PC-9 (cell line): ENCODE measurements around the gene RNF141. TPM values are rescaled to one million over a fixed set of nuclear protein-coding genes. Genes with fewer than 3 reads are reported as not detected.

Experiments used
- BruUV-seq: library from RNA; stranded (reverse); fragments of 400-500 nt; replicated peaks from 2 replicates; lab custom pipeline; 2021; lab: Mats Ljungman, UMichigan
- CTCF ChIA-PET: fragments of 300-600 bp; sonication (Branson Sonifier 250); formaldehyde crosslinking; loops from one replicate; lab custom pipeline; 2022; ENCODE audit warnings: antibody characterized with exemption; lab: Charles Lee
- POLR2A ChIA-PET: fragments of 300-600 bp; sonication (Branson Sonifier 250); formaldehyde crosslinking; loops from one replicate; lab custom pipeline; 2022; ENCODE audit warnings: antibody characterized with exemption; ENCODE audit not compliant: unreplicated experiment; lab: Charles Lee
- DNase-seq, 2 experiments: peaks; one replicate each; pipeline versions ENCODE4 v3.0.0 to v3.0.0-alpha.2; 2015 to 2022; ENCODE audit warnings: mixed read lengths in 1 of 2
- H2AFZ ChIP-seq: fragments of 200-600 bp; sonication (generic); 2 replicates; pipeline ENCODE4 v1.8.1; 2017; ENCODE audit warnings: antibody characterized with exemption
- H3F3A ChIP-seq: fragments of 200-600 bp; sonication (generic); 2 replicates; pipeline ENCODE4 v1.8.1; 2017; ENCODE audit warnings: antibody characterized with exemption, mild to moderate bottlenecking, low read depth; ENCODE audit not compliant: insufficient read depth
- H3K27ac ChIP-seq: fragments of 200-600 bp; sonication (generic); 2 replicates; pipeline ENCODE4 v1.6.1; 2016; ENCODE audit warnings: mixed run types
- H3K27me3 ChIP-seq: fragments of 200-600 bp; sonication (generic); 2 replicates; pipeline ENCODE4 v1.6.1; 2016; ENCODE audit warnings: low read depth, mixed run types; ENCODE audit not compliant: insufficient read depth
- H3K36me3 ChIP-seq: fragments of 200-600 bp; sonication (generic); 2 replicates; pipeline ENCODE4 v1.6.1; 2016; ENCODE audit warnings: low read depth, mixed run types
- H3K4me1 ChIP-seq: fragments of 200-600 bp; sonication (generic); replicated peaks from 2 replicates; pipeline ENCODE4 v1.6.1; 2016; ENCODE audit warnings: mixed run types; ENCODE audit not compliant: insufficient read depth
- H3K4me2 ChIP-seq: fragments of 200-600 bp; sonication (generic); 2 replicates; pipeline ENCODE4 v1.6.1; 2017; ENCODE audit warnings: mixed run types
- H3K4me3 ChIP-seq: fragments of 200-600 bp; sonication (generic); 2 replicates; pipeline ENCODE4 v1.6.1; 2016; ENCODE audit warnings: mixed run types
- H3K79me2 ChIP-seq: fragments of 200-600 bp; sonication (generic); 2 replicates; pipeline ENCODE4 v1.6.1; 2017; ENCODE audit warnings: low read depth, mixed run types
- H3K9me2 ChIP-seq: fragments of 200-600 bp; sonication (generic); 2 replicates; pipeline ENCODE4 v1.8.1; 2017; ENCODE audit warnings: mild to moderate bottlenecking; ENCODE audit not compliant: insufficient read depth
- H3K9me3 ChIP-seq: fragments of 200-600 bp; sonication (generic); 2 replicates; pipeline ENCODE4 v1.8.1; 2016; ENCODE audit warnings: low read depth; ENCODE audit not compliant: insufficient read depth
- H4K20me1 ChIP-seq: fragments of 200-600 bp; sonication (generic); 2 replicates; pipeline ENCODE4 v1.8.1; 2017; ENCODE audit not compliant: insufficient read depth
- EZH2 ChIP-seq: fragments of 200-600 bp; sonication (generic); IDR thresholded peaks from 2 replicates; pipeline ENCODE4 v1.8.0; 2017; ENCODE audit warnings: antibody characterized with exemption, low read depth
- intact Hi-C: fragments of 100-400 bp; cut with micrococcal nuclease; formaldehyde crosslinking; loops from one replicate; pipeline ENCODE4 v1.10.0; 2022; ENCODE audit not compliant: unreplicated experiment
- total RNA-seq: library from RNA; stranded (reverse); gene quantifications from 2 replicates; pipeline ENCODE4 v1.2.3, GENCODE V29; 2021
- TF ChIP-seq, protein P1 (sequence below): fragments of 200-600 bp; sonication (generic); conservative IDR thresholded peaks from 2 replicates; pipeline ENCODE4 v1.6.1; 2017; ENCODE audit warnings: mixed run types, antibody characterized with exemption, mild to moderate bottlenecking, moderate library complexity

Gene RNF141
- total RNA-seq, 1 experiment from 2014 or later: 36.8 TPM

DNA sequence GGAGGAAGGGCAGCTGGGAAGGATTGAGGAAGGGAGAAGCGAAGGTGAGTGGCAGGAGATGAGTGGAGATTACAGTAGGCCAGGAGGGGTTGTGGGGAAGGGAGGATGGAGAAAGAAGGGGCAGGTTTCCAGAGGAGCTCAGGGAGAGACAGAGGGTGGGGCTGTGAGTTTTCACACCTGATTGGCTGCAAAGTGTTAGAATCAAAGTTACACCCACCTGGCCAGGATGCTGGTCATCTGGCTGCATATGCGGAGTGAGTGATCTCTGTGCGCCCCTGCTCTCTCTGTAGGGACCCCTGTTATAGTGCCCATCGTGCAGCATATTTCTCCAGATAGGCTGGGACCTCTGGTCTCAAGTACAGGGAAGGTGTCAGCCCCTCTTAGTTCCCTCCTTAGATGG lies 67.6 kb downstream of the RNF141 start:
- no peak for DNase-seq
- intact Hi-C loops: no loop called here
- Histone ChIP-seq H3K9me3 (no peaks in the 10 kb centered on the region), H3K4me2 (no peak overlapping the region), H3K4me1 (no peaks in the 10 kb centered on the region), H3K79me2 (no peaks in the 10 kb centered on the region), H3K27ac (no peak overlapping the region), H3K9me2 (no peaks in the 10 kb centered on the region), H3K27me3 (no peaks in the 10 kb centered on the region), H2AFZ (no peak overlapping the region), H3K4me3 (no peak overlapping the region), H4K20me1 (no peaks in the 10 kb centered on the region), H3F3A (no peaks in the 10 kb centered on the region), H3K36me3 (no peaks in the 10 kb centered on the region)
- TF ChIP-seq EZH2: no peak
- TF ChIP-seq, protein P1, sequence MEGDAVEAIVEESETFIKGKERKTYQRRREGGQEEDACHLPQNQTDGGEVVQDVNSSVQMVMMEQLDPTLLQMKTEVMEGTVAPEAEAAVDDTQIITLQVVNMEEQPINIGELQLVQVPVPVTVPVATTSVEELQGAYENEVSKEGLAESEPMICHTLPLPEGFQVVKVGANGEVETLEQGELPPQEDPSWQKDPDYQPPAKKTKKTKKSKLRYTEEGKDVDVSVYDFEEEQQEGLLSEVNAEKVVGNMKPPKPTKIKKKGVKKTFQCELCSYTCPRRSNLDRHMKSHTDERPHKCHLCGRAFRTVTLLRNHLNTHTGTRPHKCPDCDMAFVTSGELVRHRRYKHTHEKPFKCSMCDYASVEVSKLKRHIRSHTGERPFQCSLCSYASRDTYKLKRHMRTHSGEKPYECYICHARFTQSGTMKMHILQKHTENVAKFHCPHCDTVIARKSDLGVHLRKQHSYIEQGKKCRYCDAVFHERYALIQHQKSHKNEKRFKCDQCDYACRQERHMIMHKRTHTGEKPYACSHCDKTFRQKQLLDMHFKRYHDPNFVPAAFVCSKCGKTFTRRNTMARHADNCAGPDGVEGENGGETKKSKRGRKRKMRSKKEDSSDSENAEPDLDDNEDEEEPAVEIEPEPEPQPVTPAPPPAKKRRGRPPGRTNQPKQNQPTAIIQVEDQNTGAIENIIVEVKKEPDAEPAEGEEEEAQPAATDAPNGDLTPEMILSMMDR: no peak
- POLR2A ChIA-PET: no interaction called here
- CTCF ChIA-PET: no interaction called here
- BruUV-seq: no TSS peak

DNA sequence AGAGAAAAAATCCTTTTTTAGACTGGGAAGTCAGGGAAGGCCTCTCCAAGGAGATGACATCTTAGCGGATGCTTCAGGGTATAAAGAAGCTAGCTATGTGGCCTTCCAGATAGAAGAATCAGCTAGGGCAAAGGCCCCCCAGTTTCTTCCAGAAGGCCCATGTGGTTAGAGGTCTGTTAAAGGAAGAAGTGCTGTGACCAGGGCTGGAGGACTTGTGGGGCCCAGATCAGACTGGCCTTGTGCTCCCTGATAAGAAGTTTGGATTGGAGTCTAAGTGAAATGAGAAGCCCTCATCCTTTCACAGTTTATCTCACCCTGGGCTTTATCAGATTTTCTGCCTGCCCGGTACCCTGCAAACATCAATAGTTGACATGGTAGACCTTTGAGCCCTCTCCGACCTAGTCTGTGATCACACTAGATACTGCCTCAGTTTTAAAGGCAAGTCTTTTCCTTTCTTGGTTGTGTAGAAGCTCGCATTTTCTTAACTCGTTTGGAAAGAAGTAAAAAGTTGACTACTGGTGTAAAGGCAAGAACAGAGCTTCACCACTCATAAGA lies 78.2 kb downstream of the RNF141 start:
- no peak for TF ChIP-seq EZH2
- TF ChIP-seq, protein P1: no peak
- no TSS peak for BruUV-seq
- Histone ChIP-seq H3K27ac (no peak overlapping the region), H3K27me3 (no peaks in the 10 kb centered on the region), H3F3A (no peaks in the 10 kb centered on the region), H3K4me3 (no peak overlapping the region), H3K79me2 (peaks cover 11% of the 10 kb centered on the region), H3K4me2 (no peak overlapping the region), H3K4me1 (no peaks in the 10 kb centered on the region), H2AFZ (no peak overlapping the region), H3K9me3 (no peaks in the 10 kb centered on the region), H3K9me2 (no peaks in the 10 kb centered on the region), H3K36me3 (no peaks in the 10 kb centered on the region), H4K20me1 (no peaks in the 10 kb centered on the region)
- DNase-seq: no peak
- intact Hi-C loops: no loop called here
- POLR2A ChIA-PET: interaction anchor here (0.6 kb wide), 1 partner anchor 17 kb away, joined by 8 read pairs; no protein-coding TSS in a partner anchor
- CTCF ChIA-PET: no interaction called here

Other genes with a start within 250 kb of the RNF141 start
- 16.4 and 18.6 TPM in 2 replicates for gene SBF2, start 247.0 kb downstream of the RNF141 start, total RNA-seq
- gene ADM, start 236.1 kb downstream of the RNF141 start, total RNA-seq: 21.9 and 22.5 TPM in 2 replicates
- 16.5 and 17.4 TPM in 2 replicates for gene AMPD3, start 85.9 kb downstream of the RNF141 start, total RNA-seq
- not detected in 2 replicates for gene LYVE1, start 27.5 kb upstream of the RNF141 start, total RNA-seq
- 0.65 and 1.3 TPM in 2 replicates for gene IRAG1, start 152.6 kb upstream of the RNF141 start, total RNA-seq
- gene CTR9, start 210.1 kb upstream of the RNF141 start, total RNA-seq: 11.1 and 19.7 TPM in 2 replicates